ENCODE results near the gene TMEM132E.

DNA sequence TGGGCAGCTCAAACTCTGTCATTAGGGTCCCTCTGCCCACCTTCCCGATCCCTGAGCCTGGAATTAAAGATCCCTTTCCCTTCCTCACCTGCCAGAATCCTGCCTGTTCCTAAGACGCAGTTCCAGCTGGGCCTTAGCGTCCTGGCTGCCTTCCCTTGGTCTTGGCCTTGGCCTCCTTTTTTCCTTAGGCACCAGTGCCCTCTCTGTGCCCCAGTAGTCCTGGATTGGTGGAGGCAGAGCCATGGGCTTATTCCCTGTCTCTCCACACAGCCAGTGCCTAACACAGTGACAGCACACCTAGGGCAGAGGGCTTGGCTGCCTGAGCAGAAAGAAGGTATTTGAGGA is 3.5 kb downstream of the TMEM132E start:
- TF ChIP-seq CTCF (IDR thresholded peaks at IDR 0.05) (no peak), POLR2A (IDR thresholded peaks at IDR 0.05) (no peak), POLR2AphosphoS5 (IDR thresholded peaks at IDR 0.05; ENCODE audit: insufficient read depth in 1 of 2, low read depth in 1 of 2) (no peak)

Measured in vagina (tissue), 2 donors.